ENCODE results near the gene PLCH2. TPM values are rescaled to one million over a fixed set of nuclear protein-coding genes. Genes with fewer than 3 reads are reported as not detected.
"Not testable (repeated sequence)": the region's sequence is repeated elsewhere in the genome, so short reads cannot be mapped to it uniquely, and the experiment has no call there.

The PLCH2 gene
- total RNA-seq, 6 experiments from 2014 or later: 0.37 to 4.6 (median 2.3) TPM

DNA sequence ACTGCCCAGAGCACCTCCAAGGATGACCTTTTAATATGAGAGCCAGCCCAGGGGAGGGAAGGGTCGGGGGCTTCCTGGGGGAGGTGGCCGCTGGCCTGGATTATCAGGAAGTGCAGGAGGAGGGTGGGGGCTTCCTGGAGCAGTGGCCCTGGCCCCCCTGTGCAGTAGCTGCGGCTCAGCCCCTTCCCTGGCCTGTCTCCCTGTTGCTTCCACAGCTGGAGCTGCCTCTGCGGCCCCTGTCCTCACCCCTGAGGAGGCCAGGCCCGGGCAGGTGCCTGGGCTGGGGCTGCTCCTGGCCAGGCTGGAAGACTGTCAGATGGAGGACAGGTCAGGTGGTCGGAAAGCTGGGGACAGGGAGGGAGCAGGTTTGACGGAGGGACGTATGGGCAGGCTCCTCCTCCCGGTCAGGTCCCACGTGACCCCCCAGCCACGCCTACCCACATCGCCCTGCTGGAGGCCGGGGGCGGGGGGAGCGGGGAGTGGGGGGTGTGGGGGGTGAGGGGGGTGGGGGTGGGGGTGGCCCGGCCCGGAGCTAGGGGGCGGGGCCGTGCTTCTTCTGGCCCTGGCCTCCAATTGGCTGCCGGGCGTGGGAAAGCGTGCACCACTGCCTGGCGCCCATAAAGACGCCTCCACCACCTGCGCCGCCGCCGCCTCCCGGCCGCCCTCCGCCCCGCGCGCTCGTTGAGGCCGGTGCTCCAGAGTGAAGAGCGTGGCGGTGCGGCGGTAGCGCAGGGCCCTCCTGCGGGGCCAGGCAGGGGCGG is 69.8 kb downstream of the PLCH2 start:
- ATAC-seq: peak; percentile 55 to 71 (median 68)
- 0% methylated on average over 10 of the region's 43 CpGs for WGBS (ENCODE audit: insufficient coverage, low coverage, low lambda C conversion rate, missing lambda C conversion rate)
- Histone ChIP-seq H3K27me3 (no peaks in the 10 kb centered on the region), H3K4me1 (peaks cover 0 to 29% (median 14%) of the 10 kb centered on the region in 4 donors), H3K4me3 (peak overlapping the region; percentile 48 to 64 (median 61)), H3K36me3 (no peaks in the 10 kb centered on the region), H3K27ac (peak overlapping the region; percentile 51 to 99 (median 98)), H3K9me3 (no peaks in the 10 kb centered on the region)
- DNase-seq: peak; percentile 94 to 95 (median 94)
- intact Hi-C loops (cut with DNase I): loop anchor here in 1 of 2 donors (5.0 kb wide), 1 partner anchor 129 kb away; no protein-coding TSS in a partner anchor
- TF ChIP-seq, protein P1, sequence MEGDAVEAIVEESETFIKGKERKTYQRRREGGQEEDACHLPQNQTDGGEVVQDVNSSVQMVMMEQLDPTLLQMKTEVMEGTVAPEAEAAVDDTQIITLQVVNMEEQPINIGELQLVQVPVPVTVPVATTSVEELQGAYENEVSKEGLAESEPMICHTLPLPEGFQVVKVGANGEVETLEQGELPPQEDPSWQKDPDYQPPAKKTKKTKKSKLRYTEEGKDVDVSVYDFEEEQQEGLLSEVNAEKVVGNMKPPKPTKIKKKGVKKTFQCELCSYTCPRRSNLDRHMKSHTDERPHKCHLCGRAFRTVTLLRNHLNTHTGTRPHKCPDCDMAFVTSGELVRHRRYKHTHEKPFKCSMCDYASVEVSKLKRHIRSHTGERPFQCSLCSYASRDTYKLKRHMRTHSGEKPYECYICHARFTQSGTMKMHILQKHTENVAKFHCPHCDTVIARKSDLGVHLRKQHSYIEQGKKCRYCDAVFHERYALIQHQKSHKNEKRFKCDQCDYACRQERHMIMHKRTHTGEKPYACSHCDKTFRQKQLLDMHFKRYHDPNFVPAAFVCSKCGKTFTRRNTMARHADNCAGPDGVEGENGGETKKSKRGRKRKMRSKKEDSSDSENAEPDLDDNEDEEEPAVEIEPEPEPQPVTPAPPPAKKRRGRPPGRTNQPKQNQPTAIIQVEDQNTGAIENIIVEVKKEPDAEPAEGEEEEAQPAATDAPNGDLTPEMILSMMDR (IDR thresholded peaks at IDR 0.05): no peak
- TF ChIP-seq POLR2A (IDR thresholded peaks at IDR 0.05): peak; percentile 84

DNA sequence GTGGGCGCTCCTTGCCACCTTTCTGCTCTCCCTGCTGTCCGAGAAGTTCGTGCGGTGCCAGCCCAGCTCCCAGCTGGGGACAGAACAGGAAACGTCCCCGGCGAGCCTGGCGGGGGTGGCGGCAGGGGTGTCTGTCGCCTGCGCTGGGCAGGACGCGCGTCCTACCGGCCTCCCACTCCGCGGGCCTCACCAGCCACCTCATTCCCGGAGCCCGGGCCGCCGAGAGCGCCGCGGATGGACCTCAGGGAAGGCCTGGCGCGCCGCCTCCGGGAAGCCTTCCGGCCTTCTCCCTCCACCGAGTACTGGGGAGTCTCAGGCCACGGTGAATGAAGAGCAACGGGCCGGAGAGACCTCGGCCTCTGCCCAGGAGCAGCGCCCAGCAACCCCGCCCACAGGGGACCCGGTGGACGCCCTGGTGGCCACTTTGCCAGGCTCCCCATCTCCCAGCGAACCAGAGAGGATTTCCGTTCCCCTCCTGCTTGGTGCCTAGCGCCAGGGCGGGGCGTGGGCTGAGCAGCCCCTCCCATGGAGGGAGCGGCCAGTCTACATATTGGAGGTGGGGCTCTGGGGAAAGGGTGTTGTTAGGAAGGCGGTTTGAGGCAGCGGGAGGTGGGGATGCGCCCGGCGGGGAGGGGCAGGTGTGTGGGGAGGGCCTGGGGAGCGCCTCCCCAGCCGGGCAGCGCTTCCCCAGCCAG is 70.6 kb downstream of the PLCH2 start:
- H3K27ac ChIP-seq: peak overlapping the region; percentile 95 to 99 (median 98)
- H3K4me1 ChIP-seq: peaks cover 0 to 29% (median 14%) of the 10 kb centered on the region in 4 donors
- peak; percentile 92 to 93 (median 92) for DNase-seq
- intact Hi-C loops (cut with DNase I): loop anchor here in 1 of 2 donors (5.0 kb wide), 1 partner anchor 129 kb away; no protein-coding TSS in a partner anchor
- H3K9me3 ChIP-seq: no peaks in the 10 kb centered on the region
- peak; percentile 64 to 76 (median 70) for ATAC-seq
- no CpG with 5 or more reads among the region's 52 CpGs for WGBS (ENCODE audit: insufficient coverage, low coverage, low lambda C conversion rate, missing lambda C conversion rate)
- H3K27me3 ChIP-seq: no peaks in the 10 kb centered on the region
- H3K4me3 ChIP-seq: peak overlapping the region; percentile 48 to 64 (median 61)
- TF ChIP-seq, protein P1 (IDR thresholded peaks at IDR 0.05): peak in 2 of 4 donors; percentile 12 to 37
- peak; percentile 56 for TF ChIP-seq POLR2A (IDR thresholded peaks at IDR 0.05)
- H3K36me3 ChIP-seq: no peaks in the 10 kb centered on the region

DNA sequence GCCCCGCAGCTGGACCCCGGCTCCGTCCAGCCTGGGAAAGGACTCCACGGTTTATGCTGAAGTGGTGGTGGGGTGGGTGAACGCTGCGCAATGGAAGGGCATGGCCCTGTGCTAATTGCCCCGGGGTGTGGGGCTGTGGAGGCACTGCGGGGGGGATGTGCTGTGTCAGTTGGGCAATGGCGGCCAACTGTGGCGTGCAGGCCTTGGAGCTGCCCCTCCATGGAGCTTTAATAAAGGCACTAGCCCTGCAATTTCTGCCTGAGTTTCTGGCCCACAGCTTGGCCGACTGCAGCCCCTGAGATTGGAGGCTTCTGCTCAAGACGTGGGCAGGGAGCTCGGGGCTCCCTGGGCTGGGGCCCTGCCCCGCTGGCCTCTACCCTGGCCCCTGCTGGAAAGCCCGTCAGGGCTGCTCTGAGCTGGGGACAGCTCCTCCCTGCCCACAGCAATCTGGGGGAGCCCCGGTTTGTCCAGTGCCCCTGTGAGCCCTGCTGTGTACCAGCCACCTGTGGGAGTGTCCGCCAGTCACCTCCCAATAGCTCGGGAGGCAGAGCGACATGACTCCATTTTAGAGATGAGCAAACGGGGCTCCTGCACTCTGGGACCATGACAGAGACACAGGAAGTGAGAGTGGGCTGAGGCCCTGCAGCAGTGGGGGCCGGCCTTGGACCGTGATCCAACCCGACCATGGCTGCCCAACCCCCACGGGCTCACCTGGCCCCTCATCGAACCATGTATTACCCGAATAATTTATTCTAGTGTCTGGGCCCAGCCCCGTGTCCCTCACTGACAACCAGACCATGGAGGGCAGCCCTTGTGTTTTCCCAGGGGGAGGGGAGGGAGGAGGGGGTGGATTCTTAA is 71.3 kb downstream of the PLCH2 start:
- no peaks in the 10 kb centered on the region for H3K9me3 ChIP-seq
- peaks cover 0 to 29% (median 14%) of the 10 kb centered on the region in 4 donors for H3K4me1 ChIP-seq
- peak overlapping the region; percentile 95 to 99 (median 98) for H3K27ac ChIP-seq
- no peak for DNase-seq
- intact Hi-C loops (cut with DNase I): loop anchor here in 1 of 2 donors (5.0 kb wide), 1 partner anchor 130 kb away; no protein-coding TSS in a partner anchor
- H3K4me3 ChIP-seq: peak overlapping the region; percentile 48 to 64 (median 61)
- 4% methylated on average over 11 of the region's 27 CpGs for whole genome bisulfite sequencing (ENCODE audit: insufficient coverage, low coverage, low lambda C conversion rate, missing lambda C conversion rate)
- TF ChIP-seq, protein P1 (IDR thresholded peaks at IDR 0.05): no peak
- TF ChIP-seq POLR2A (IDR thresholded peaks at IDR 0.05): no peak
- no peak for ATAC-seq
- H3K36me3 ChIP-seq: no peaks in the 10 kb centered on the region
- H3K27me3 ChIP-seq: no peaks in the 10 kb centered on the region

DNA sequence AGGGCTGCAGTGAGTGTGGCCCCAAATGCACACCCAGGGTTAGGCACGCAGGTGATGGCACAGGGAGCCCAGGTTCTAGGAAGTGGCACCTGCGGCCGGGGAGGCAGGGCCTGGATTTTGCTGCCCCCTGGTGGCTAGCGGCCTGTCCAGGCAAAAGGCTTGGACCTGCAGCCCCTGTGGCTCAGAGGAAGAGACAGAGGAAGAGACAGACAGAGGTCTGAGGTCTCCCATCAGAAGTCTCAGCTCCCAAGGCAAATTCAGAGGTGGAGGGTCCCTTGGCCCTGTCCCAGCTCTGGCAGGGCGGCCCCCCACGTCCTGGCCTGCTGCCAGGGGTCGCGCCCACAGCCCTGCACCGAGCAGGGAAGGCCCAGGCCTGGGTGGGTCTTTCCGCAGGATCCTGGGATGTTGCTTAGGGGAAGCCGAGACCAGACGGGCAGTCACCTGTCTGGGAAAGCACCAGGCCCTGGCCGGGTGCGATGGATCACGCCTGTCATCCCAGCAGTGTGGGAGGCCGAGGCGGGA is 72.0 kb downstream of the PLCH2 start:
- no peaks in the 10 kb centered on the region for H3K27me3 ChIP-seq
- no peaks in the 10 kb centered on the region for H3K9me3 ChIP-seq
- intact Hi-C loops (cut with DNase I): loop anchor here in 1 of 2 donors (5.0 kb wide), 1 partner anchor 131 kb away; no protein-coding TSS in a partner anchor
- H3K27ac ChIP-seq: peak overlapping the region; percentile 95 to 99 (median 98)
- TF ChIP-seq, protein P1 (IDR thresholded peaks at IDR 0.05): peak; percentile 92 to 99 (median 98)
- TF ChIP-seq POLR2A (IDR thresholded peaks at IDR 0.05): peak; percentile 18
- H3K4me1 ChIP-seq: peaks cover 0 to 29% (median 14%) of the 10 kb centered on the region in 4 donors
- ATAC-seq (peak; percentile 56 to 65 (median 61)), DNase-seq (peak; percentile 90 to 92 (median 91))
- WGBS (ENCODE audit: insufficient coverage, low coverage, low lambda C conversion rate, missing lambda C conversion rate): 0% methylated on average over 6 of the region's 17 CpGs
- H3K4me3 ChIP-seq: peak overlapping the region; percentile 25 to 64 (median 39)
- no peaks in the 10 kb centered on the region for H3K36me3 ChIP-seq

DNA sequence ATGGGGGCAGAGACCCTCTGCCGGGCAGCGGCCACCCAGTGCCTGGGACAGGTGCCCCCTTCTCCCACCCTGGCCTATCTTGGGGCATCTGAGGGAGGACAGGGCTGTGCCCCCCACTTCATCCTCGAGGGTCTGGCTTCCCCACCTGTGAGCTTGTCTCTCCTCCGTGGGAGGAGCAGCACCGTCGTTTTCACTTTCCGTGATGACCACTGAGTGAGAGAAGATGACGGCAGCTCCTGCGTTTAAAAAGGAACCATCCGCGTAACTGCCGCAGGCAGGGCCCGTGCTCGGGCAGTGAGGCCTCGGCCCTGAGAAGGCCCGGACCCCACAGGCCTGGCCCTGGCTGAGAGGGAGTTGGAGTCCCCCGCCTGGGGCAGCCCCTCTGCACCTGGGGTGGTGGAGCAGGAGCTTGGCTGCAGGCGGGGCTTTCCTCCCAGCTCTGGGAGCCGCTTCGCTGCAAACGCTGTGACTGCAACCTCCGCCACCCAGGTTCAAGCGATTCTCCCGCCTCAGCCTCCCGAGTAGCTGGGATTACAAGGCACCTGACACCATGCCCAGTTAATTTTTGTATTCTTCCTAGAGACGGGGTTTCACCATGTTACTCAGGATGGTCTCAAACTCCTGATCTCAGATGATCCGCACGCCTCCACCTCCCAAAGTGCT is 73.4 kb downstream of the PLCH2 start:
- DNase-seq, H3K36me3 ChIP-seq, ATAC-seq, H3K27me3 ChIP-seq, H3K9me3 ChIP-seq: not testable (repeated sequence)
- Histone ChIP-seq H3K4me1 (peaks cover 0 to 29% (median 14%) of the 10 kb centered on the region in 4 donors), H3K4me3 (peak overlapping the region in 1 of 3 donors; percentile 39), H3K27ac (peak overlapping the region; percentile 95 to 99 (median 98))
- WGBS (ENCODE audit: insufficient coverage, low coverage, low lambda C conversion rate, missing lambda C conversion rate): 69% methylated on average over 9 of the region's 28 CpGs
- intact Hi-C loops (cut with DNase I): loop anchor here in 1 of 2 donors (5.0 to 10.0 kb wide), 2 partner anchors 95 to 132 kb away; no protein-coding TSS in a partner anchor

Measured in right lobe of liver (tissue), 6 donors.